PC-3 (cell line): ENCODE measurements around the gene FLT3. TPM values are rescaled to one million over a fixed set of nuclear protein-coding genes. Genes with fewer than 3 reads are reported as not detected.

Experiments used
- ATAC-seq: fragments of 200-7000 bp; cut with Tn5 transposase; 2 replicates; pipeline ENCODE4 v1.9.1; 2020; ENCODE audit warnings: mild to moderate bottlenecking, moderate library complexity
- BruUV-seq: library from RNA; stranded (reverse); fragments of 400-500 nt; replicated peaks from 2 replicates; lab custom pipeline; 2021; lab: Mats Ljungman, UMichigan
- CTCF ChIA-PET: fragments of 300-600 bp; sonication (Branson Sonifier 250); formaldehyde crosslinking; loops from one replicate; lab custom pipeline; 2022; ENCODE audit warnings: antibody characterized with exemption; lab: Charles Lee
- POLR2A ChIA-PET: fragments of 300-600 bp; sonication (Branson Sonifier 250); formaldehyde crosslinking; loops from one replicate; lab custom pipeline; 2022; ENCODE audit warnings: antibody characterized with exemption; ENCODE audit not compliant: unreplicated experiment; lab: Charles Lee
- DNase-seq: peaks from one replicate; pipeline ENCODE4 v3.0.0-alpha.2; 2015
- H2AFZ ChIP-seq: fragments of 300-600 bp; sonication (generic); 2 replicates; pipeline ENCODE4 v1.6.0; 2016; ENCODE audit warnings: antibody characterized with exemption, low read length
- H3F3A ChIP-seq: fragments of 300-600 bp; sonication (generic); one replicate; pipeline ENCODE4 v1.6.0; 2017; ENCODE audit warnings: antibody characterized with exemption, low read length, control low read depth, mild to moderate bottlenecking; ENCODE audit not compliant: unreplicated experiment
- H3K27ac ChIP-seq: fragments of 300-600 bp; sonication (generic); 2 replicates; pipeline ENCODE4 v1.5.1; 2016; ENCODE audit warnings: mild to moderate bottlenecking, low read length
- H3K27me3 ChIP-seq: fragments of 300-600 bp; sonication (generic); 2 replicates; pipeline ENCODE4 v1.6.1; 2016; ENCODE audit warnings: low read length, mixed read lengths
- H3K36me3 ChIP-seq: fragments of 300-600 bp; sonication (generic); 2 replicates; pipeline ENCODE4 v1.6.1; 2016; ENCODE audit warnings: low read depth, mixed run types, low read length, mixed read lengths
- H3K4me1 ChIP-seq: fragments of 300-600 bp; sonication (generic); 2 replicates; pipeline ENCODE4 v1.5.1; 2016; ENCODE audit warnings: low read length; ENCODE audit not compliant: insufficient read depth
- H3K4me2 ChIP-seq: fragments of 300-600 bp; sonication (generic); 2 replicates; pipeline ENCODE4 v1.6.0; 2016; ENCODE audit warnings: low read length
- H3K4me3 ChIP-seq: fragments of 300-600 bp; sonication (generic); 2 replicates; pipeline ENCODE4 v1.5.1; 2016; ENCODE audit warnings: mild to moderate bottlenecking, low read length, mixed read lengths
- H3K79me2 ChIP-seq: fragments of 300-600 bp; sonication (generic); 2 replicates; pipeline ENCODE4 v1.6.1; 2017; ENCODE audit warnings: low read length, mixed read lengths
- H3K9ac ChIP-seq: fragments of 300-600 bp; sonication (generic); 2 replicates; pipeline ENCODE4 v1.6.0; 2016; ENCODE audit warnings: mild to moderate bottlenecking, low read length
- H3K9me2 ChIP-seq: fragments of 300-600 bp; sonication (generic); replicated peaks from 2 replicates; pipeline ENCODE4 v1.6.1; 2016; ENCODE audit warnings: mixed run types, low read length, mixed read lengths
- H3K9me3 ChIP-seq: fragments of 300-600 bp; sonication (generic); 2 replicates; pipeline ENCODE4 v1.6.1; 2016; ENCODE audit warnings: low read length, mixed read lengths
- H4K20me1 ChIP-seq: fragments of 300-600 bp; sonication (generic); 2 replicates; pipeline ENCODE4 v1.6.1; 2016; ENCODE audit warnings: low read length, mixed read lengths
- EZH2 ChIP-seq: fragments of 300-600 bp; sonication (generic); IDR thresholded peaks from one replicate; pipeline ENCODE4 v1.6.1; 2017; ENCODE audit warnings: antibody characterized with exemption, mild to moderate bottlenecking, low read length; ENCODE audit not compliant: unreplicated experiment
- EZH2phosphoT487 ChIP-seq: fragments of 300-600 bp; sonication (generic); IDR thresholded peaks from 2 replicates; pipeline ENCODE4 v1.6.1; 2018; ENCODE audit warnings: mild to moderate bottlenecking, antibody characterized with exemption, low read length, borderline replicate concordance
- intact Hi-C: fragments of 100-400 bp; cut with micrococcal nuclease; formaldehyde crosslinking; loops from 2 replicates; pipeline ENCODE4 v1.9.0; 2023
- total RNA-seq: library from RNA; depleted of rRNA; stranded (reverse); fragments of >200 nt; gene quantifications from 2 replicates; pipeline ENCODE4 v1.2.3, GENCODE V29; 2014
- TF ChIP-seq, protein P1 (sequence below): fragments of 300-600 bp; sonication (generic); conservative IDR thresholded peaks from 2 replicates; pipeline ENCODE4 v1.5.1; 2017; ENCODE audit warnings: antibody characterized with exemption, low read depth, mild to moderate bottlenecking, low read length

Gene FLT3
- total RNA-seq, 1 experiment from 2014 or later: not detected

DNA sequence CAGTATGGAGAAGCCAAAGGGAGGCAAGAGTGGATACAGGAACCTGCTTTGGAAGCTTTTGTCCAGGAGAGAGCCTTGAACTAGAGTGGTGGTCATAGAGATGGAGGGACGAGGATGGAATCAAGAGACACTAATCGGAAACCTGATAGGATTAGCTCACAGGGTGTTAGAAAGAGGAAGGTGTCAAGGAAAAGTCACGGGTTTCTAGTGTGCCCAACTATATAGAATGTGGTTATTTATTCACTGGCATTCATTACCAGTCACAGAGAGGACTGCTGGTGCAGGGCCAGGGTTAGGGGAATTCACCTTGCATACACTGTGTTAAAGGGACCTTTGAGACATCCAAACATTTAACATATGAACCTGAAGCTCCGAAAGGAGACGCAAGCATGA is 68.5 kb downstream of the FLT3 start:
- no peak overlapping the region for H3K4me3 ChIP-seq
- ChIA-PET CTCF (no interaction called here), POLR2A (no interaction called here)
- DNase-seq: no peak
- no TSS peak for BruUV-seq
- H4K20me1 ChIP-seq: no peaks in the 10 kb centered on the region
- no peak overlapping the region for H2AFZ ChIP-seq
- ATAC-seq: no peak
- H3K9me2 ChIP-seq: no peaks in the 10 kb centered on the region
- H3K79me2 ChIP-seq: no peaks in the 10 kb centered on the region
- 0 out of 2 replicates have a peak, but pooled peaks cover 11% of the 10 kb centered on the region for H3K27me3 ChIP-seq
- H3F3A ChIP-seq: no peaks in the 10 kb centered on the region
- no peak overlapping the region for H3K9ac ChIP-seq
- H3K4me2 ChIP-seq: no peak overlapping the region
- TF ChIP-seq, protein P1, sequence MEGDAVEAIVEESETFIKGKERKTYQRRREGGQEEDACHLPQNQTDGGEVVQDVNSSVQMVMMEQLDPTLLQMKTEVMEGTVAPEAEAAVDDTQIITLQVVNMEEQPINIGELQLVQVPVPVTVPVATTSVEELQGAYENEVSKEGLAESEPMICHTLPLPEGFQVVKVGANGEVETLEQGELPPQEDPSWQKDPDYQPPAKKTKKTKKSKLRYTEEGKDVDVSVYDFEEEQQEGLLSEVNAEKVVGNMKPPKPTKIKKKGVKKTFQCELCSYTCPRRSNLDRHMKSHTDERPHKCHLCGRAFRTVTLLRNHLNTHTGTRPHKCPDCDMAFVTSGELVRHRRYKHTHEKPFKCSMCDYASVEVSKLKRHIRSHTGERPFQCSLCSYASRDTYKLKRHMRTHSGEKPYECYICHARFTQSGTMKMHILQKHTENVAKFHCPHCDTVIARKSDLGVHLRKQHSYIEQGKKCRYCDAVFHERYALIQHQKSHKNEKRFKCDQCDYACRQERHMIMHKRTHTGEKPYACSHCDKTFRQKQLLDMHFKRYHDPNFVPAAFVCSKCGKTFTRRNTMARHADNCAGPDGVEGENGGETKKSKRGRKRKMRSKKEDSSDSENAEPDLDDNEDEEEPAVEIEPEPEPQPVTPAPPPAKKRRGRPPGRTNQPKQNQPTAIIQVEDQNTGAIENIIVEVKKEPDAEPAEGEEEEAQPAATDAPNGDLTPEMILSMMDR: no peak
- H3K27ac ChIP-seq: no peak overlapping the region
- no peaks in the 10 kb centered on the region for H3K9me3 ChIP-seq
- intact Hi-C loops: no loop called here
- no peaks in the 10 kb centered on the region for H3K36me3 ChIP-seq
- peaks cover 5% of the 10 kb centered on the region; the same call in 1 of the 2 replicates for H3K4me1 ChIP-seq

DNA sequence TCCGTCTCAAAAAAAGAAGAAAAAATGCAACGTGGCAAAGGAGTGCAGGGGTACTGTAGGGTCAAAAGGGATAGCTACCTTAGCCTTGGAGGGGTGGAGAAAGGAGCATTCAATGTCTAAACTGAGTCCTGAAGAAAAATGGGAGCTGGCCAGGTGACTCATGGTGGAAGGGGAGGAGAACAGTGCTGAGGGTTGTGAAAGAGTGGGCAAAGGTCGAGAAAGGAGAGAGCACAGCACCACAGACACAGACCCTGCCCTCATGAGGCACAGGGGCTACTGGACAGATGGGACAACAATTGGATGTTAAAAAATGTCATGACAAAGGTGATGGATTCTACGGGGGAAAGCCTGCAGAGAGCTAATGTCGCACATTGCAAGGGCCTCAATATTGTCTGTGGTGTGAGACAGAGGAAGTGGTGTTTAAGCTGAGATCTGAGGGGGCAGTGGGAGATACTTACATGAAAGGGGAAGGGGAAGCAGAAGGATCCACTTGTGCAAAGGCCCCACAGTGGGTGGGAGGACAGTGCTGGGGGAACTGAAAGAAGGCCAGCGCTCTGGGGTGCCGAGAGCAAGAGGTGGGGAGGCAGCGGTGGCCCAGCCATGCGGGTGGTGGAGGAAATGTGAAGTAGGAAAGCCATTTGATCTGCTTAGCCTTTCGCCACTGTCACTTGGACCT is 69.0 kb downstream of the FLT3 start:
- CTCF ChIA-PET: no interaction called here
- no TSS peak for BruUV-seq

DNA sequence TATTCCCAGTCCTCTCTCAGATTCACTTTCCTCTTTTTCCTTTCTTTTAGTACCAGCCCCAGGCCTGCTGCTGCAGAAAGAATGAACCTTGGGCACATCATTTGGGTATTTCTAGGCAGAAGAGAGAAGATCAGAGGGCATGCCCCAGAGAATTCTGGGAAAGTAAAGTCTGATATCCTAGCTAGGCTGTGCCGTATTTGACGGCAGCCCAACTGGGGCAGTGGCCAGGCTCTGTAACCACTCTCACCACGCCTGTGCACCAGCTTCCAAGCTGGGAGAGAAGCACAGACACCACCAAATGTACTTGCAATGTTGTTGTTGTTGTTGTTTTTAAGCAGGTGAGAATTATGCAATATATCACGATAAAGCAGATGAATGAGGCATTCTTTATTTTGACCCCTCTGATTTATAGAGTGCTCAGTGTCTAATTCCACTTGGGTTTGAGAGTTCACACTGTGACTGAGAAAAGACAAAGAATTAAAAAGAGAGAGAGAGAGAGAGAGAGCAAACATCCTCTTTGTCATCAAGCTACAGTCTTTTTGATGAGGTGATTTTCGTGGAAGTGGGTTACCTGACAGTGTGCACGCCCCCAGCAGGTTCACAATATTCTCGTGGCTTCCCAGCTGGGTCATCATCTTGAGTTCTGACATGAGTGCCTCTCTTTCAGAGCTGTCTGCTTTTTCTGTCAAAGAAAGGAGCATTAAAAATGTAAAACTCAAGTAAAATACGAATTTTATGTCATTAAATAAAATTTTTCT is 72.6 kb downstream of the FLT3 start:
- H3K79me2 ChIP-seq: no peaks in the 10 kb centered on the region
- intact Hi-C loops: no loop called here
- H3K9me2 ChIP-seq: no peaks in the 10 kb centered on the region
- H3K9me3 ChIP-seq: no peaks in the 10 kb centered on the region
- peaks cover 17% of the 10 kb centered on the region; the same call in 1 of the 2 replicates for H3K27me3 ChIP-seq
- H3K4me3 ChIP-seq: no peak overlapping the region
- ChIA-PET POLR2A (no interaction called here), CTCF (no interaction called here)
- no peaks in the 10 kb centered on the region for H4K20me1 ChIP-seq
- no peak for DNase-seq
- no TSS peak for BruUV-seq
- H3K4me1 ChIP-seq: no peaks in the 10 kb centered on the region
- H3K27ac ChIP-seq: no peak overlapping the region
- H3F3A ChIP-seq: no peaks in the 10 kb centered on the region
- no peak overlapping the region for H2AFZ ChIP-seq
- no peak overlapping the region for H3K4me2 ChIP-seq
- no peak overlapping the region for H3K9ac ChIP-seq
- no peak for ATAC-seq
- no peaks in the 10 kb centered on the region for H3K36me3 ChIP-seq
- TF ChIP-seq EZH2phosphoT487: no peak
- TF ChIP-seq, protein P1: no peak
- TF ChIP-seq EZH2: no peak

More for the DNA sequence above, 69.0 kb downstream of the FLT3 start:
- POLR2A ChIA-PET: no interaction called here
- Histone ChIP-seq H3K9ac (no peak overlapping the region), H3K27me3 (peaks cover 16% of the 10 kb centered on the region; the same call in 1 of the 2 replicates), H3K4me1 (peaks cover 5% of the 10 kb centered on the region; the same call in 1 of the 2 replicates), H3K4me3 (no peak overlapping the region), H3K9me3 (no peaks in the 10 kb centered on the region), H4K20me1 (no peaks in the 10 kb centered on the region), H3K36me3 (no peaks in the 10 kb centered on the region), H3K4me2 (no peak overlapping the region), H3K9me2 (no peaks in the 10 kb centered on the region), H3F3A (no peaks in the 10 kb centered on the region), H3K27ac (no peak overlapping the region), H3K79me2 (no peaks in the 10 kb centered on the region), H2AFZ (no peak overlapping the region)
- TF ChIP-seq, protein P1: no peak
- TF ChIP-seq EZH2phosphoT487 (no peak), EZH2 (no peak)
- ATAC-seq (no peak), DNase-seq (no peak)
- intact Hi-C loops: no loop called here
